RWPE1 (cell line): ENCODE results near the gene BCAS1.

Experiments used
- CTCF ChIA-PET: fragments of 350-600 bp; sonication (Branson Sonifier 250); formaldehyde crosslinking; extraction: SDS; loops from one replicate; lab custom pipeline; 2021; lab: Yijun Ruan, JAX
- POLR2A ChIA-PET: fragments of 400-600 bp; formaldehyde crosslinking; extraction: SDS; loops from one replicate; lab custom pipeline; 2020; ENCODE audit warnings: antibody characterized with exemption; ENCODE audit not compliant: low non-redundant PET; lab: Yijun Ruan, JAX
- DNase-seq: peaks from one replicate; pipeline ENCODE4 v3.0.0; 2012; ENCODE audit warnings: low spot score
- H3K27ac ChIP-seq: fragments of 450-650 bp; 2 replicates; pipeline ENCODE4 v1.5.1; 2017
- CTCF ChIP-seq: fragments of 450-650 bp; conservative IDR thresholded peaks from 2 replicates; pipeline ENCODE4 v1.5.1; 2017; ENCODE audit warnings: low read depth, mild to moderate bottlenecking

Gene BCAS1

GRCh38 chr20:54098047-54098446 is 27.7 kb upstream of the BCAS1 start:
- no peak for TF ChIP-seq CTCF
- POLR2A ChIA-PET: no interaction called here
- no peak for DNase-seq
- H3K27ac ChIP-seq: no peak overlapping the region
- CTCF ChIA-PET: interaction anchor here (0.6 to 11.7 kb wide), 6 partner anchors 47 to 1856 kb away, joined by 3 to 126 read pairs (median 6); no protein-coding TSS in a partner anchor

- POLR2A ChIA-PET: interaction anchor here (1.0 kb wide), 1 partner anchor 110 kb away, joined by 5 read pairs; the partner anchor contains the start of gene PFDN4
- H3K27ac ChIP-seq: no peak overlapping the region; the same call in 1 of the 2 replicates
- no peak for TF ChIP-seq CTCF
- no peak for DNase-seq
- CTCF ChIA-PET: interaction anchor here (0.5 to 11.7 kb wide), 26 partner anchors 9 to 1648 kb away, joined by 3 to 126 read pairs (median 4); partner anchors contain the start of genes CYP24A1 and PFDN4
Observed at GRCh38 chr20:54097236-54097529, 26.8 kb upstream of the BCAS1 start.

- no peak for DNase-seq
- H3K27ac ChIP-seq: no peak overlapping the region
- POLR2A ChIA-PET: no interaction called here
- CTCF ChIA-PET: interaction anchor here (0.6 to 11.7 kb wide), 12 partner anchors 10 to 1783 kb away, joined by 3 to 126 read pairs (median 5); partner anchors contain the start of gene PFDN4
- no peak for TF ChIP-seq CTCF
Observed at GRCh38 chr20:54095824-54096223, 25.4 kb upstream of the BCAS1 start.

- ChIA-PET CTCF (interaction anchor here (0.5 to 11.7 kb wide), 4 partner anchors 105 to 1782 kb away, joined by 3 to 126 read pairs (median 4); partner anchors contain the start of gene PFDN4), POLR2A (no interaction called here)
- DNase-seq: no peak
- no peak overlapping the region for H3K27ac ChIP-seq
- no peak for TF ChIP-seq CTCF
Observed at GRCh38 chr20:54094268-54094580, 23.8 kb upstream of the BCAS1 start.

- H3K27ac ChIP-seq: no peak overlapping the region
- TF ChIP-seq CTCF: no peak
- DNase-seq: no peak
- CTCF ChIA-PET: interaction anchor here (1.3 to 11.7 kb wide), 2 partner anchors 106 to 114 kb away, joined by 5 to 126 read pairs; partner anchors contain the start of gene PFDN4
- POLR2A ChIA-PET: no interaction called here
Observed at GRCh38 chr20:54093423-54094267, 23.3 kb upstream of the BCAS1 start.

- no peak for TF ChIP-seq CTCF
- H3K27ac ChIP-seq: no peak overlapping the region
- no peak for DNase-seq
- POLR2A ChIA-PET: no interaction called here
- CTCF ChIA-PET: interaction anchor here (0.8 to 11.7 kb wide), 3 partner anchors 8 to 107 kb away, joined by 3 to 126 read pairs (median 5); no protein-coding TSS in a partner anchor
Observed at GRCh38 chr20:54092021-54092420, 21.6 kb upstream of the BCAS1 start.
